Keratinocyte (primary cell): Measurements from ENCODE around the gene MAP3K2.

ENCODE experiments used
- CTCF ChIP-seq, 3 experiments: IDR thresholded peaks in 1 of 3; conservative IDR thresholded peaks in 1 of 3; optimal IDR thresholded peaks in 1 of 3; 2 replicates in 2 of 3; 3 replicates in 1 of 3; pipeline versions ENCODE3 to v1.5.1; 2011; ENCODE audit warnings: low read length in 3 of 3, mild to moderate bottlenecking in 3 of 3, moderate library complexity in 2 of 3, control low read depth in 1 of 3, inconsistent platforms in 1 of 3; ENCODE audit not compliant: insufficient read depth in 2 of 3; ENCODE audit errors: extremely low read depth in 1 of 3
- EZH2 ChIP-seq: IDR thresholded peaks from one replicate; pipeline ENCODE4 v1.6.1; 2012; ENCODE audit warnings: inconsistent platforms, mild to moderate bottlenecking, low read length, moderate library complexity

DNA sequence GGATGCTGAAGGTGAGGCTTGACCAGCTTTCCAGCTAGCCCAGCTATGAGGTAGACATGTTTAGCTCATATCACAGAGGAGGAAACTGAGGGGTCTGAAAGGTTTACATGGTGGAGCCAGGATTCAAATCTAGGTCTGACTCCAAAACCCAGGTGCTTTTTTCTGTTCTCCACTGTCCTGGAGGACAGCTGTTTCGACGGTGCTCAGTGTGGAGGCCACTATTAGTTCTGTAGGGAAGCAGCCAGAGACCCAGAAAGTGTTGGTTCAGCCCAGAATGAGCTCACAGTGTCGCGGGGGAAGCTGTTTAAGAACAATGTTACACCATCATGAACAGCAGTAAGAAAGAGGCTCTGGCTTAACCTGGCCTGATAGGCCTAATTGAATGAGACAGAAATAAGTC, 41.5 kb upstream of the MAP3K2 start:
- TF ChIP-seq CTCF (optimal IDR thresholded peaks at IDR 0.05 in 1 of 3, IDR thresholded peaks at IDR 0.05 in 1 of 3, conservative IDR thresholded peaks at IDR 0.05 in 1 of 3; ENCODE audit: extremely low read depth in 1 of 3, insufficient read depth in 2 of 3, low read length in 3 of 3), result no peak
- no peak for TF ChIP-seq EZH2
